PC-3 (cell line): ENCODE data around the gene EIF2B4. TPM values are rescaled to one million over a fixed set of nuclear protein-coding genes. Genes with fewer than 3 reads are reported as not detected.

Source experiments
- ATAC-seq: fragments of 200-7000 bp; cut with Tn5 transposase; 2 replicates; pipeline ENCODE4 v1.9.1; 2020; ENCODE audit warnings: mild to moderate bottlenecking, moderate library complexity
- BruUV-seq: library from RNA; stranded (reverse); fragments of 400-500 nt; replicated peaks from 2 replicates; lab custom pipeline; 2021; lab: Mats Ljungman, UMichigan
- CTCF ChIA-PET: fragments of 300-600 bp; sonication (Branson Sonifier 250); formaldehyde crosslinking; loops from one replicate; lab custom pipeline; 2022; ENCODE audit warnings: antibody characterized with exemption; lab: Charles Lee
- POLR2A ChIA-PET: fragments of 300-600 bp; sonication (Branson Sonifier 250); formaldehyde crosslinking; loops from one replicate; lab custom pipeline; 2022; ENCODE audit warnings: antibody characterized with exemption; ENCODE audit not compliant: unreplicated experiment; lab: Charles Lee
- DNase-seq: peaks from one replicate; pipeline ENCODE4 v3.0.0-alpha.2; 2015
- H2AFZ ChIP-seq: fragments of 300-600 bp; sonication (generic); 2 replicates; pipeline ENCODE4 v1.6.0; 2016; ENCODE audit warnings: antibody characterized with exemption, low read length
- H3F3A ChIP-seq: fragments of 300-600 bp; sonication (generic); one replicate; pipeline ENCODE4 v1.6.0; 2017; ENCODE audit warnings: antibody characterized with exemption, low read length, control low read depth, mild to moderate bottlenecking; ENCODE audit not compliant: unreplicated experiment
- H3K27ac ChIP-seq: fragments of 300-600 bp; sonication (generic); 2 replicates; pipeline ENCODE4 v1.5.1; 2016; ENCODE audit warnings: mild to moderate bottlenecking, low read length
- H3K27me3 ChIP-seq: fragments of 300-600 bp; sonication (generic); 2 replicates; pipeline ENCODE4 v1.6.1; 2016; ENCODE audit warnings: low read length, mixed read lengths
- H3K36me3 ChIP-seq: fragments of 300-600 bp; sonication (generic); 2 replicates; pipeline ENCODE4 v1.6.1; 2016; ENCODE audit warnings: low read depth, mixed run types, low read length, mixed read lengths
- H3K4me1 ChIP-seq: fragments of 300-600 bp; sonication (generic); 2 replicates; pipeline ENCODE4 v1.5.1; 2016; ENCODE audit warnings: low read length; ENCODE audit not compliant: insufficient read depth
- H3K4me2 ChIP-seq: fragments of 300-600 bp; sonication (generic); 2 replicates; pipeline ENCODE4 v1.6.0; 2016; ENCODE audit warnings: low read length
- H3K4me3 ChIP-seq: fragments of 300-600 bp; sonication (generic); 2 replicates; pipeline ENCODE4 v1.5.1; 2016; ENCODE audit warnings: mild to moderate bottlenecking, low read length, mixed read lengths
- H3K79me2 ChIP-seq: fragments of 300-600 bp; sonication (generic); 2 replicates; pipeline ENCODE4 v1.6.1; 2017; ENCODE audit warnings: low read length, mixed read lengths
- H3K9ac ChIP-seq: fragments of 300-600 bp; sonication (generic); 2 replicates; pipeline ENCODE4 v1.6.0; 2016; ENCODE audit warnings: mild to moderate bottlenecking, low read length
- H3K9me2 ChIP-seq: fragments of 300-600 bp; sonication (generic); replicated peaks from 2 replicates; pipeline ENCODE4 v1.6.1; 2016; ENCODE audit warnings: mixed run types, low read length, mixed read lengths
- H3K9me3 ChIP-seq: fragments of 300-600 bp; sonication (generic); 2 replicates; pipeline ENCODE4 v1.6.1; 2016; ENCODE audit warnings: low read length, mixed read lengths
- H4K20me1 ChIP-seq: fragments of 300-600 bp; sonication (generic); 2 replicates; pipeline ENCODE4 v1.6.1; 2016; ENCODE audit warnings: low read length, mixed read lengths
- EZH2 ChIP-seq: fragments of 300-600 bp; sonication (generic); IDR thresholded peaks from one replicate; pipeline ENCODE4 v1.6.1; 2017; ENCODE audit warnings: antibody characterized with exemption, mild to moderate bottlenecking, low read length; ENCODE audit not compliant: unreplicated experiment
- EZH2phosphoT487 ChIP-seq: fragments of 300-600 bp; sonication (generic); IDR thresholded peaks from 2 replicates; pipeline ENCODE4 v1.6.1; 2018; ENCODE audit warnings: mild to moderate bottlenecking, antibody characterized with exemption, low read length, borderline replicate concordance
- intact Hi-C: fragments of 100-400 bp; cut with micrococcal nuclease; formaldehyde crosslinking; loops from 2 replicates; pipeline ENCODE4 v1.9.0; 2023
- total RNA-seq: library from RNA; depleted of rRNA; stranded (reverse); fragments of >200 nt; gene quantifications from 2 replicates; pipeline ENCODE4 v1.2.3, GENCODE V29; 2014
- TF ChIP-seq, protein P1 (sequence below): fragments of 300-600 bp; sonication (generic); conservative IDR thresholded peaks from 2 replicates; pipeline ENCODE4 v1.5.1; 2017; ENCODE audit warnings: antibody characterized with exemption, low read depth, mild to moderate bottlenecking, low read length

Gene EIF2B4
- total RNA-seq, 1 experiment from 2014 or later = 35.8 TPM

DNA sequence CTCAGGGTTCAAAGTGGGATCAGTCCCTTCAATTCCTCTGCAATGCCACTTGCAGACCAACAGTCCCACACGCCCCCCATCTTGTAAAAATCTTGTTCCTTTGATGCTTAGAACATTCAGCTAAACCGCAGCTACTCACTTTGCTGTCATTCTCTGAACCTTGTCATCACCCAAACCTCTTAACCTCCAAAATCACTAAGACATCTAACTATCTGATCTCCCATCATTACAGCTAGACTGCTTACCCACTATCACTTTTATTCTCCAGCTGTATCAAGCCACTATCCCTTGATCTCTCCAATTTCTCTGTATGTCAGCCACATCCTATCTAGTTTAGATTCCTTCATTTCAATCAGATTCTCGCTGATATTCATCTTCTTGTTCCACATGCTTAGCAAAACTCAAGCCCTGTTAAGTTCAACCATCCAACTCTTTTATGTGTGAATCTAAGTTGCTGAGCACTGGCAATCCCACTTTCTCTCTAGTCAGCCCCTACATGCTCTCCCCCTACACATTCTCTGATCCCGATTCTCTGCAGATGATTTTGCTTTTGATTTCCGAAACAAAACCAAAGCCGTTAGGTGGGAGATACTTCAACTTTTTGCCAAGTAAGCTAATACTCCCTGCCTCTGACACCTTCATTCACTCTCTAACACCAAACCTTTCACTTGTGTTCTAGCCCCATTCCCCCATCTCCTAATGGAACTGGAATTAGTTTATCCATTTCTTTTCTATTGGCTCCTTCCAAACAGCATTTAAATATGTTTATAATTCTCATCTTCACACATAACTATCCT lies 18.1 kb downstream of the EIF2B4 start:
- no TSS peak for BruUV-seq
- Histone ChIP-seq H3K4me3 (no peak overlapping the region), H2AFZ (no peak overlapping the region), H3K9me2 (no peaks in the 10 kb centered on the region), H3K9ac (no peak overlapping the region), H3K27me3 (no peaks in the 10 kb centered on the region), H3K4me1 (peaks cover 20% of the 10 kb centered on the region), H3F3A (no peaks in the 10 kb centered on the region), H3K9me3 (no peaks in the 10 kb centered on the region), H3K79me2 (peaks cover 91% of the 10 kb centered on the region), H4K20me1 (peaks cover 16% of the 10 kb centered on the region), H3K27ac (no peak overlapping the region), H3K4me2 (no peak overlapping the region), H3K36me3 (peaks cover 2% of the 10 kb centered on the region; the same call in 1 of the 2 replicates)
- TF ChIP-seq EZH2 (no peak), EZH2phosphoT487 (no peak)
- TF ChIP-seq, protein P1, sequence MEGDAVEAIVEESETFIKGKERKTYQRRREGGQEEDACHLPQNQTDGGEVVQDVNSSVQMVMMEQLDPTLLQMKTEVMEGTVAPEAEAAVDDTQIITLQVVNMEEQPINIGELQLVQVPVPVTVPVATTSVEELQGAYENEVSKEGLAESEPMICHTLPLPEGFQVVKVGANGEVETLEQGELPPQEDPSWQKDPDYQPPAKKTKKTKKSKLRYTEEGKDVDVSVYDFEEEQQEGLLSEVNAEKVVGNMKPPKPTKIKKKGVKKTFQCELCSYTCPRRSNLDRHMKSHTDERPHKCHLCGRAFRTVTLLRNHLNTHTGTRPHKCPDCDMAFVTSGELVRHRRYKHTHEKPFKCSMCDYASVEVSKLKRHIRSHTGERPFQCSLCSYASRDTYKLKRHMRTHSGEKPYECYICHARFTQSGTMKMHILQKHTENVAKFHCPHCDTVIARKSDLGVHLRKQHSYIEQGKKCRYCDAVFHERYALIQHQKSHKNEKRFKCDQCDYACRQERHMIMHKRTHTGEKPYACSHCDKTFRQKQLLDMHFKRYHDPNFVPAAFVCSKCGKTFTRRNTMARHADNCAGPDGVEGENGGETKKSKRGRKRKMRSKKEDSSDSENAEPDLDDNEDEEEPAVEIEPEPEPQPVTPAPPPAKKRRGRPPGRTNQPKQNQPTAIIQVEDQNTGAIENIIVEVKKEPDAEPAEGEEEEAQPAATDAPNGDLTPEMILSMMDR = no peak
- POLR2A ChIA-PET = no interaction called here
- CTCF ChIA-PET = no interaction called here
- no peak for DNase-seq
- intact Hi-C loops = no loop called here
- no peak for ATAC-seq

DNA sequence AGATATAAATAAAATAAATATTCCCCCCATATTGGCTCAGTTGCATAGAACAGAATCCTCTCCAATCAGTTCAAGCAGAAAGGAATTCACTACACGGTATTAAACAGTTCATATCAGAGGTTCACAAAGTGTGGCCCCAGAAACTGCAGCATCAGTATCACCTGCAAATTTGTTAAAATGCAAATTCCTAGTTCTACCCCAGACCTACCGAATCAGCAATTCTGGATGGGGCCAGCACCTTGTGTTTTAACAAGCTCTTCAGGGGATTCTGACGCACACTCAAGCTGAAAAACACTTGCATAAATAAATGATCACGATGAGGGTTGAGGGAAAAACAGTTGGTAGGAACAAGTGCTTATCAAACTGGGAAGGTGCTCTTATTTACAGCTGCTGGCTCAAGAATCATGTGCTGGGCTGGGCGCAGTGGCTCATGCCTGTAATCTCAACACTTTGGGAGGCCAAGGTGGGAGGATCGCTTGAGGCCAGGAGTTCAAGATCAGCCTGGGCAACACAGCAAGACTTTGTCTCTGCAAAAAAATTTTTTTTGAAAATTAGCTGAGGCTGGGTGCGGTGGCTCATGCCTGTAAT lies 19.9 kb downstream of the EIF2B4 start:
- Histone ChIP-seq H3K9me2 (no peaks in the 10 kb centered on the region), H3K4me2 (no peak overlapping the region), H3K9me3 (no peaks in the 10 kb centered on the region), H2AFZ (no peak overlapping the region), H3K4me3 (no peak overlapping the region), H3F3A (no peaks in the 10 kb centered on the region), H3K4me1 (peaks cover 17% of the 10 kb centered on the region), H3K27me3 (no peaks in the 10 kb centered on the region), H4K20me1 (peaks cover 17% of the 10 kb centered on the region), H3K27ac (no peak overlapping the region), H3K79me2 (peaks cover 94% of the 10 kb centered on the region), H3K9ac (no peak overlapping the region), H3K36me3 (peaks cover 2% of the 10 kb centered on the region; the same call in 1 of the 2 replicates)
- DNase-seq (no peak), ATAC-seq (no peak)
- CTCF ChIA-PET = no interaction called here
- no TSS peak for BruUV-seq
- POLR2A ChIA-PET = interaction anchor here (0.6 kb wide), 1 partner anchor 139 kb away, joined by 6 read pairs; no protein-coding TSS in a partner anchor
- TF ChIP-seq, protein P1 = no peak
- TF ChIP-seq EZH2phosphoT487 (no peak), EZH2 (no peak)
- intact Hi-C loops = no loop called here

DNA sequence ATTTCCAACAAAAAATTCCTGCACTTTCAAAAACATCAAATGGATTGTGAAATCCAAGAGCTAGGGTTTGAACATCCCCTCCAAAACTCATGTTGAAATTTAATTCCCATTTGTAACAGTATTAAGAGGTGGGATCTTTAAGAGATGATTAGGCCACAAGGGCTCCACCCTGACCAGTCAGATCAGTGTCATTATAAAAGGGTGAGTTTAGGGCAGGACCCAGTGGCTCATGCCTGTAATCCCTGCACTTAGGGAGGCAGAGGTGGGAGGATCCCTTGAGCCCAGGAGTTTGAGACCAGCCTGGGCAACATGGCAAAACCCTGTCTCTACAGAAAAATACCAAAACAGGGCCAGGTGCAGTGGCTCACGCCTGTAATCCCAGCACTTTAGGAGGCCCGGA lies 22.5 kb downstream of the EIF2B4 start:
- H3K27ac ChIP-seq = no peak overlapping the region
- no peak overlapping the region for H3K9ac ChIP-seq
- peaks cover 11% of the 10 kb centered on the region; the same call in 1 of the 2 replicates for H3K36me3 ChIP-seq
- no peak overlapping the region for H3K4me3 ChIP-seq
- H3F3A ChIP-seq = no peaks in the 10 kb centered on the region
- no TSS peak for BruUV-seq
- ChIA-PET CTCF (no interaction called here), POLR2A (no interaction called here)
- no peaks in the 10 kb centered on the region for H3K9me3 ChIP-seq
- H3K79me2 ChIP-seq = peaks cover 83% of the 10 kb centered on the region
- peaks cover 15% of the 10 kb centered on the region for H4K20me1 ChIP-seq
- no peaks in the 10 kb centered on the region for H3K27me3 ChIP-seq
- DNase-seq (no peak), ATAC-seq (no peak)
- no peaks in the 10 kb centered on the region for H3K9me2 ChIP-seq
- intact Hi-C loops = no loop called here
- no peaks in the 10 kb centered on the region for H3K4me1 ChIP-seq
- TF ChIP-seq EZH2 (no peak), EZH2phosphoT487 (no peak)
- TF ChIP-seq, protein P1 = no peak
- no peak overlapping the region for H3K4me2 ChIP-seq
- no peak overlapping the region for H2AFZ ChIP-seq
